HG03280 (cell line): ENCODE data around the gene C20orf202.
A peak's percentile ranks its signal among the peaks of the same experiment; 100 is the strongest.
"Not testable (repeated sequence)": the region's sequence is repeated elsewhere in the genome, so short reads cannot be mapped to it uniquely, and the experiment has no call there.

Experiments
- ATAC-seq: cut with Tn5 transposase; IDR thresholded peaks from one replicate; pipeline ENCODE4 v1.9.1; 2021; ENCODE audit warnings: mild to moderate bottlenecking, moderate library complexity; ENCODE audit not compliant: unreplicated experiment

C20orf202 gene

GRCh38 chr20:1207293-1207878 lies 4.1 kb downstream of the C20orf202 start:
- no peak for ATAC-seq

GRCh38 chr20:1209447-1210387 lies 6.5 kb downstream of the C20orf202 start:
- ATAC-seq = no peak

DNA sequence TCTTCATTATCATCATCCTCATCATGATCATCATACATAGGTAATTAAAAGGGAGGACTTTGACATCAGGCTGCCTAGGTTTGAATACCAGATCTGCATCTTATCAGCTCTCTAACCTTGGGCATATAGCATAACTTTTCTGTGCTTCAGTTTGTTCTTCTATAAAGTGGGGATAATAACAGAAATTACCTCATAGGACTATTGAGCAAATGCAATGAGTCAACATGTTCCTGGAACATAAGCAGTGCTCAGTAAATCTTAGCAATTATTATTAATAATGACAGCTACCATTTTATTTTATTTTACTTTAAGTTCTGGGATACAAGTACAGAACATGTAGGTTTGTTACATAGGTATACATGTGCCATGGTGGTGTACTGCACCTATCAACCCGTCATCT lies 7.2 kb downstream of the C20orf202 start:
- no peak for ATAC-seq

DNA sequence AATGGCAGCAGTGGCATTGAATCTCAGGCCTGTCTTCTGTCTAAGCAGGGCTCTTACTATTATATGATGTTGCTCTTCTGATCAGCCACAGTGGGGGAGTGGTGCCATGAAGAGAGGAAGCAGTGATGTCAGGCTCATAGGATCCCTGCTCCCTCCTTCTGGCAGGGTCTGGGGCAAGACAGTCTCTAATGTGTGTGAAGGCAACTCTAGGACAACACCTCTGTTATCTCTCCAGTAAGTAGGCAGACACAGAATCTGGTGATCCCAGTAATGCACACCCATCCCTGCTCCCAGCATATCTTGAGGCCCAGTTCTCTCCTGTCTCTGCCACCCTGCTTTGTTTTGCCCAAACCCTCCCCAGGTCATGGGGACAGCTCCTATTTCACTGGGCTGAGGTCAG lies 8.8 kb downstream of the C20orf202 start:
- no peak for ATAC-seq

DNA sequence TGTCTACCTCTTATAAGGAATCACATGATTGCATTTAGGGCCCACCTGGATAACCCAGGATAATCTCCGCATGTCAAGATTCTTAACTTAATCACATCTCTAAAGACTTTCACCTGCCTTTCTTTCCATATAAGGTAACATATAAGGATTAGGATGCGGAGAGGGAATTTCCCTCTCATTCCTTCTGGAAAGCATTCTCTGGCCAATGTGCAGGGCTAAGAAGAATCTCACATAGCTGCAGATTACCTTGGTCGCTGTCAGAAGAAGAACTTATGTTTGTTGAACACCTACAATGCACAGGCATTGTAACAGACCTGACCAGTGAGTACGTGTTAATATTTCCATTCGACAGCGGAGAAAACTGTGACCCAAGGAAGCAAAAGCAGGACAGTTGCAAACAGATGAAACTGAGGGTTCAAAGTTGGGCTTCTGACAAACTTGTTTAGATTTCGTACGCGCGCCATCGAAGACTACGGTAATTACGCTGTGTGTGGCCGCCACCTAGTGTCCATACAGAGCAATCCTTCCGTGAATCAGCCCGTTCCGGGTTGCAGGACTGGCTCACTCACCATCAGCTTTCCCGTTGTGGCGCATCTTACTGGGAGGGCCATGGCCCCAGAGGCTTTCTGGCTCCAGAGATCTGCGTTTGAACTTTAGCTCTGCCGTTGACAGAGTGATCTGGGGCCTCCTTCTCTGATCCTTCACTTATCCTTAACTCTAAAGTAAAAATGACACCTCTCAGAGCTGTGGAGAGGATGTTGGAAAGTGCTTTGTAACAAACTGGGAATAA lies 9.5 kb downstream of the C20orf202 start:
- peak; percentile 68 for ATAC-seq

DNA sequence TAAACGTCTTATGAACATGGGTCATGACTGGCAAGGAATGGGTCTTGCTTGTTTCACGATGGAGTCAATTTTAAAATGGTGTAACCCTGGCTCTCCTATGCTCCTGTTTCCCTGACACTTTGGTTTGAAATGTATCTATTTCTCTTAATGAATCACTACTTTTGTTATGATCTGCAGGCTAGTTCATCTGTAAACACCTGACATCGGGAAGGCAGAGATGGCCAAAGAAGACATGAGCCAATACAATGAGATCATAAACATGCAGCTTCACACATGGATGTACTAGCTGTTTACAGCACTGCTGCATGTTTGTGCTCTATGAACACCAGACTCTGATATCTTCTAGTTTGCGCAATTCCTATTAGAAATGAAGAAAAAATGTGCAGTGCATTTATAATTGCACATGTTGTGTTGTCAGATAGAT lies 11.6 kb downstream of the C20orf202 start:
- ATAC-seq = no peak

GRCh38 chr20:1215386-1216170 lies 12.3 kb downstream of the C20orf202 start:
- no peak for ATAC-seq

DNA sequence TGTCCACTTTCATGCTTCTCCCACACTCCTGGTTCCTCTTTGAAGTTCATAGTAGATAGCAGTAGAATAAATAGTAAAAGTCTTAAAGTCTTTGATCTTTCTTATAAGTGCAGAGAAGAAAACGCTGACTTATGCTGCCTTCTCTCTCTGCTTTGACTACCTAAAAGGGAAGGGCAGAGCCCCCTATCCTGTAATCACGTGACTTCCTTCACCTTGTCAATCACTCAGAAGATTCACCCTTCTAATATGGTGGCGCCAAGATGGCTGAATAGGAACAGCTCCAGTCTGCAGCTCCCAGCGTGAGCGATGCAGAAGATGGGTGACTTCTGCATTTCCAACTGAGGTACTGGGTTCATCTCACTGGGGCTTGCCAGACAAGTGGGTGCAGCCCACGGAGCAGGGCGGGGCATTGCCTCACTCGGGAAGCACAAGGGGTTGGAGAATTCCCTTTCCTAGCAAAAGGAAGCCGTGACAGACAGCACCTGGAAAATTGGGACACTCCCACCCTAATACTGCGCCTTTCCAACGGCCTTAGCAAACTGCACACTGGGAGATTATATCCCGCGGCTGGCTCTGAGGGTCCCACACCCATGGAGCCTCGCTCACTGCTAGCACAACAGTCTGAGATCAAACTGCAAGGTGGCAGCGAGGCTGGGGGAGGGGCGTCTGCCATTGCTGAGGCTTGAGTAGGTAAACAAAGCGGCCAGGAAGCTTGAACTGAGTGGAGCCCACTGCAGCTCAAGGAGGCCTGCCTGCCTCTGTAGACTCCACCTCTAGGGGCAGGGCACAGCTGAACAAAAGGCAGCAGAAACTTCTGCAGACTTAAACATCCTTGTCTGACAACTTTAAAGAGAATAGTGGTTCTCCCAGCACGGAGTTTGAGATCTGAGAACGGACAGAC lies 13.5 kb downstream of the C20orf202 start:
- ATAC-seq = not testable (repeated sequence)

- ATAC-seq = not testable (repeated sequence)
These were observed 19.5 kb downstream of the C20orf202 start for GRCh38 chr20:1222750-1223149.

DNA sequence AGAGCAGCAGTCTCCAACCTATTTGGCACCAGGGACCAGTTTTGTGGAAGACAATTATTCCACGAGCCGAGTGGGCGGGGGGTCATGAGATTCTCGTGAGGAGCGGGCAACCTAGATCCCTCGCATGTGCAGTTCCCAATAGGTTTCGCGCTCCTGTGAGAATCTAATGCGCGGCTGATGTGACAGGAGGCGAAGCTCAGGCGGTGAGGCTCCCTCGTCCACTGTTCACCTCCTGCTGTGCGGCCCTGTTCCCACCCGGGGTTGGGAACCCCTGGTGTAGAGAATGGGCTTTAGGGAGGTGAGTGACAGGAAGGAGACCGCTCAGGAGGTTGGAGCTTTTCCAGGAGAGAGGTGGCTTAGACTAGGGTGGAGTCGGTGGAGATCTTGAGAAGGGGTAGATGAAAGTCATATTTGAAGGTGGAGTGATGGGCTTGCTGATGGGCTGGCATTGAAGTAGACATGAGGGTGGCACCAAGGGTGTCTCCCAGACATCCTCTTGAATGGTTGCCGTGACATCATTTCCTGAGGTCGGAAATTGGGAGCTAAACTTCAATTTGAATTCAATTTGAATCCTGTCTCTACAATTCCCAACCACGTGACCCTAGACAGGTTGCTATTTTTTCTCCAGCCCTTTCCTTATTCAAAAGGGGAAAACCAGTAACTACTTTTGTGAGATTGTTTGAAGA lies 21.1 kb downstream of the C20orf202 start:
- ATAC-seq = no peak

DNA sequence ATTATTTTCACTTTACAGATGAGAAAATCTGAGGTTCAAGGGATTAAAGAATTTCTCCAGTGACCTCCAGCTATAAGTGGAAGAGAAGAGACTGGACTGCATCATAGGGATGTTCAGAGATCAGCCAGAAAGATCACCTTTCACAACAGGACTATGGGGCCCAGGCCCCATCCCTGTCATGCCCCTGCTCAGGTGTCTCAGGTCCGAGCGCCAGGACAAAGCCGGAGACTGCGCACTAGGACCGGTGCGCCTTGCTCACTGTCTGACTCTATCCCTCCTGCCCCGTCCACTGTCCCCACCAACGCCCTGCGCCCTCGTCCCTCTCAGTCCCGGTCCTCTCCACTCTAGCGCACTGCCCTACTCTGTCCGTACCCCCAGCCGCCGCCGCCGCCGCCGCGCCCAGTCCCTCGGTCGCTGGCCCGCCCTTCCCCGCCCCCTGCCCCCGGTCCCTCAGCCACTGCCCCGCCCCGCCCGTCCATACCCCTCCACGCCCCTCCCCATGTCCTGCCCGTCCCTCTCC lies 22.1 kb downstream of the C20orf202 start:
- peak; percentile 12 for ATAC-seq

GRCh38 chr20:1225783-1226654 lies 22.8 kb downstream of the C20orf202 start, which contains the start of gene RAD21L1:
Gene RAD21L1, plus strand, starts transcription at chr20:1226044. Its CDS starts 2,410 bp downstream, at chr20:1228454.
- ATAC-seq = peak; percentile 48

DNA sequence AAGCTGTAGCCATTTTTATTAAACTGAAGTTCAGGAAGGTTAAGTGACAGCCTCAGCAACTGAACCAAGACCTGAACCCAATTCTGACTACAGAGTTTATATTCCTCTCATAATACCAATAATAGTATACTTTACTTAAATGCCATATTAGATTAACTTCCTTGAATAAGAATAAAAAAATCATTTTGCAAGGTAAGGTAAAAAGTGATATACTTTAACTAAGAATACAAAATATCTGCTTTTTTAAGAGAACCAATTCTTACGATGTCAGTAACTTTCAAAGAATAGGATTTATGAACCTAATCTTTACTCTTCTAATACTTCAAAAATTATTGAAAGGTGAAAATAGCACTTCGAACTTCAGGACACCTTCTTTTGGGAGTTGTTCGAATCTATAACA lies 26.3 kb downstream of the C20orf202 start:
- no peak for ATAC-seq

- no peak for ATAC-seq
These were observed 29.2 kb downstream of the C20orf202 start for GRCh38 chr20:1232286-1233111.

GRCh38 chr20:1240549-1240948 lies 37.3 kb downstream of the C20orf202 start:
- no peak for ATAC-seq

- ATAC-seq = no peak
These were observed 38.2 kb downstream of the C20orf202 start for GRCh38 chr20:1241456-1241855.

GRCh38 chr20:1242099-1242498 lies 38.8 kb downstream of the C20orf202 start:
- no peak for ATAC-seq
